ENCODE results near the gene RPL10.
A peak's percentile ranks its signal among the peaks of the same experiment; 100 is the strongest.

DNA sequence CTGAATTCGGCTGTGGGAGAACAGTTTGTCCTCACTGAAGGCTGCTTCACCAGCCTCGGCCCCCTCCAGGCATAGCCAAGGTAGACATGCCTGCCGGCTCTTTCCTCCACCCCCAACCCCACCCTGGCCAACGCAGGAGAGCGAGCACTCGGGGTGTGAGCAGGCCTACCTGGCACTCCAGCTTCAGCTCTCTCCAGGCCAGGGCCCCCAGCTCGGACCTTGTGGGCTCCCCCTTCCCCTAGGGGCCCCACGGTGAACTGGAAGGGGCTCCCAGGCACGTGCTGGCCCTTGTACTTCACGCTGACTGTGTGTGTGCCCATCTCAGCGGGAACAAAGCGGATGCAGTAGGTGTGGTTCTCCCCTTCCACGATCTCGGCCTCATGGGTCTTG lies 46.2 kb upstream of the RPL10 start:
- TF ChIP-seq, protein P1, sequence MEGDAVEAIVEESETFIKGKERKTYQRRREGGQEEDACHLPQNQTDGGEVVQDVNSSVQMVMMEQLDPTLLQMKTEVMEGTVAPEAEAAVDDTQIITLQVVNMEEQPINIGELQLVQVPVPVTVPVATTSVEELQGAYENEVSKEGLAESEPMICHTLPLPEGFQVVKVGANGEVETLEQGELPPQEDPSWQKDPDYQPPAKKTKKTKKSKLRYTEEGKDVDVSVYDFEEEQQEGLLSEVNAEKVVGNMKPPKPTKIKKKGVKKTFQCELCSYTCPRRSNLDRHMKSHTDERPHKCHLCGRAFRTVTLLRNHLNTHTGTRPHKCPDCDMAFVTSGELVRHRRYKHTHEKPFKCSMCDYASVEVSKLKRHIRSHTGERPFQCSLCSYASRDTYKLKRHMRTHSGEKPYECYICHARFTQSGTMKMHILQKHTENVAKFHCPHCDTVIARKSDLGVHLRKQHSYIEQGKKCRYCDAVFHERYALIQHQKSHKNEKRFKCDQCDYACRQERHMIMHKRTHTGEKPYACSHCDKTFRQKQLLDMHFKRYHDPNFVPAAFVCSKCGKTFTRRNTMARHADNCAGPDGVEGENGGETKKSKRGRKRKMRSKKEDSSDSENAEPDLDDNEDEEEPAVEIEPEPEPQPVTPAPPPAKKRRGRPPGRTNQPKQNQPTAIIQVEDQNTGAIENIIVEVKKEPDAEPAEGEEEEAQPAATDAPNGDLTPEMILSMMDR (IDR thresholded peaks at IDR 0.05): no peak
- TF ChIP-seq POLR2A (IDR thresholded peaks at IDR 0.05; ENCODE audit: low read depth) (no peak), EP300 (IDR thresholded peaks at IDR 0.05) (no peak), POLR2AphosphoS5 (IDR thresholded peaks at IDR 0.05) (peak; percentile 2 to 57)
